ENCODE results near the gene ANTXRL. TPM values are rescaled to one million over a fixed set of nuclear protein-coding genes. Genes with fewer than 3 reads are reported as not detected.
"Not testable (repeated sequence)": the region's sequence is repeated elsewhere in the genome, so short reads cannot be mapped to it uniquely, and the experiment has no call there.

Gene ANTXRL
- total RNA-seq, 1 experiment from 2014 or later: not detected

DNA sequence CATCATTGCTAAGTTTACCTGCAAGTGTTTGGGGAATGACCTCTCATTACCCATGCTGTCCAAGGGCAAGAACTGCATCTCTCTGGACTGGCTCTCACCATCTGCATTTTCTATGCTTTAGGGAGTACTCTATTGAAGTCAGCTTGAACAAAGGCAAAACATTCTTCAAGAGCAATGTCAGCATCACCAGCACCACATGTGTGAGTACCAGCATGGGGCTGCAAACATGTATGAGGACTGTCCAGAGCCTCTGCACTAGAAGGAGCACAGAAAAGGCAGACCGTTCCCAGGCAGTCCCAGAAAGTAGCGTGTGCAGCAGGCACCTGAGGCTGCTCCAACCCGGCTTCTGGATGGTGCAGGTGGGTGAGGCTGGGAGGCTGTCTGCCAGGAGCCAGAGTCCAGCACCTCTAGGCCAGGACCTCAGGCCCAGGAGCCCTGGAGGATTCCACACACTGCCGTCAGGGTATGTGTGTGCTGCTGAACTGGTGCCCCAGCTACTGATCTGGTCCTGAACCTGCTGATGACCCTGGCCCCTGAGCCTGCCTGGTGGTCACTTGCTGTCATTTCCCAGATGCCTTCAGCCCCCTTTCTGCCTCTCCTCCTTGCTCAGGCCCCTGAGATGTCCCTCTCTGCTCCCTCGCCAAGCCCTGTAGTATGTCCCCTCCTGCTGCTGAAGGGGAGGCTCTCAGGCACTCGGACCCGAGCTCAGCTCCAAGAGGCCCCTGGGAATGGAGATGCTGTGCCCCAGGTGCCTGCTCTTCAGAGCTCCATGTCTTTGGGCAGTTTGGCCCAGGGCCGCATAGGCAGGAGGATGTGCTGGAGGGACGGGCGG is 20.7 kb downstream of the ANTXRL start:
- no peak overlapping the region for H2AFZ ChIP-seq (ENCODE audit: low read length)
- H3K4me3 ChIP-seq (ENCODE audit: low read length): no peak overlapping the region
- no peaks in the 10 kb centered on the region for H4K20me1 ChIP-seq (ENCODE audit: insufficient read depth, low read depth, low read length)
- H3K27ac ChIP-seq (ENCODE audit: low read length): no peak overlapping the region
- no peak for DNase-seq
- no peaks in the 10 kb centered on the region for H3K27me3 ChIP-seq (ENCODE audit: low read length)
- H3K4me1 ChIP-seq (ENCODE audit: low read length): no peaks in the 10 kb centered on the region
- H3K36me3 ChIP-seq (ENCODE audit: insufficient read depth, low read length): no peaks in the 10 kb centered on the region
- H3K9me3 ChIP-seq (ENCODE audit: low read length): no peaks in the 10 kb centered on the region
- no peaks in the 10 kb centered on the region for H3K9me2 ChIP-seq (replicated peaks; ENCODE audit: insufficient read depth, low read length)
- H3K79me2 ChIP-seq (ENCODE audit: low read length): no peaks in the 10 kb centered on the region
- no peak overlapping the region for H3K4me2 ChIP-seq (ENCODE audit: low read depth, low read length, poor library complexity, severe bottlenecking)
- H3K9ac ChIP-seq (ENCODE audit: low read length): no peak overlapping the region

DNA sequence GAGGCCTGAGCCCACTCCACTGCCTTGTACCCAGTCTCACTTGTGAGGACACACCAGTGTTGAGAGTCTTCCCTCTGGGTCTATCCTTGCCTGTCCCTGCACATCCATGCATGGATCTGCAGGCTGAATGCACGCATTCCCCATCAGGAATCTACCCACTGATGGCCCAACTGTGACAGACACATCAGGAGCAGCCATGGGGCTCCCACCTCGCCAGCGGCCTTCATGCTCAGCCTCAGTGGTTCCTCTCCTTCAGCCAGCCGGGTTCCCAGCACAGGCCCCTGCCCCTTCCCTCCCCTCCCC is 21.3 kb downstream of the ANTXRL start:
- DNase-seq: no peak
- H3K4me1 ChIP-seq (ENCODE audit: low read length): no peaks in the 10 kb centered on the region
- no peak overlapping the region for H3K4me2 ChIP-seq (ENCODE audit: low read depth, low read length, poor library complexity, severe bottlenecking)
- no peaks in the 10 kb centered on the region for H3K9me2 ChIP-seq (replicated peaks; ENCODE audit: insufficient read depth, low read length)
- no peaks in the 10 kb centered on the region for H3K27me3 ChIP-seq (ENCODE audit: low read length)
- H3K27ac ChIP-seq (ENCODE audit: low read length): no peak overlapping the region
- no peaks in the 10 kb centered on the region for H3K36me3 ChIP-seq (ENCODE audit: insufficient read depth, low read length)
- H3K9ac ChIP-seq (ENCODE audit: low read length): no peak overlapping the region
- no peak overlapping the region for H3K4me3 ChIP-seq (ENCODE audit: low read length)
- H4K20me1 ChIP-seq (ENCODE audit: insufficient read depth, low read depth, low read length): no peaks in the 10 kb centered on the region
- H3K79me2 ChIP-seq (ENCODE audit: low read length): no peaks in the 10 kb centered on the region
- H2AFZ ChIP-seq (ENCODE audit: low read length): no peak overlapping the region
- H3K9me3 ChIP-seq (ENCODE audit: low read length): no peaks in the 10 kb centered on the region

DNA sequence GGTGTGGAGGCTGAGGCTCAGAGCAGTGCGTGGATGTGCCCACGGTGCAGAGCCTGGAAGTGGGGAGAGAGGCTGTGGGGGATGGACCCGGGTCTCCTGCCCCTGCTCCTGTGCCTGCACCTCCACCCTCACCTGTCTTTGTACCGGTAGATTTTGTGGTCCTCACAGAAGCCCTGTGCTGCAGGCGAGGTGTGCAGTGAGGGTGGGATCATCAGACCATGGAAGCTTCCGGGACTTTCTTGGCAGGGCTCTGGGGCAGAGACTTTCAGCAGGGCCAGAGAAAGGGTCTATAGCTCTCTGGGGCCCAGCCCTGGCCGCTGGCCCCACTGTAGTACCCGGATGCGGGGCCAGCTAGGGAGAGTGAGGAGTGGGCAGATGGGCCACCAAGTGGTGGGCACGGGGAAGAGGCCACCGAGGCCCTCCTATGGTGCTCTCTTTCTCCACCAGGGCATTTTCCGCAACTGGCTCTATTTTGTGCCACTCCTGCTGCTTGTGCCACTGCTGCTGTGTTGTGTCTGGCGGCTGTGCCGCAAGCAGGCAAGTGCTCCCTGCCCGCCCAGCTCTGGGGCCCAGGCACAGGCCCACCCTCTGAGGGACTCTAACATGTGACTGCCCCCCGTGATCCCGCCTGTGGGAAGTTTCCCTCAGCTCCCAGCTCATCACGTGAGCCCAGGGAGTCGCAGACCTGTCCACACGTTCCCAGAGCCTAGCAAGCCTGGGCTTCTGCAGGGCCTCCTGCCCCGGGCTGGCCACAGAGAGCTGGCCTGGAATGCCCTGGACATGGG is 22.1 kb downstream of the ANTXRL start:
- no peaks in the 10 kb centered on the region for H3K9me2 ChIP-seq (replicated peaks; ENCODE audit: insufficient read depth, low read length)
- H3K4me1 ChIP-seq (ENCODE audit: low read length): no peaks in the 10 kb centered on the region
- H3K79me2 ChIP-seq (ENCODE audit: low read length): no peaks in the 10 kb centered on the region
- no peak for DNase-seq
- H2AFZ ChIP-seq (ENCODE audit: low read length): no peak overlapping the region
- H3K36me3 ChIP-seq (ENCODE audit: insufficient read depth, low read length): no peaks in the 10 kb centered on the region
- no peaks in the 10 kb centered on the region for H3K9me3 ChIP-seq (ENCODE audit: low read length)
- H3K4me2 ChIP-seq (ENCODE audit: low read depth, low read length, poor library complexity, severe bottlenecking): no peak overlapping the region
- H4K20me1 ChIP-seq (ENCODE audit: insufficient read depth, low read depth, low read length): no peaks in the 10 kb centered on the region
- H3K9ac ChIP-seq (ENCODE audit: low read length): no peak overlapping the region
- no peak overlapping the region for H3K4me3 ChIP-seq (ENCODE audit: low read length)
- H3K27ac ChIP-seq (ENCODE audit: low read length): no peak overlapping the region
- no peaks in the 10 kb centered on the region for H3K27me3 ChIP-seq (ENCODE audit: low read length)

DNA sequence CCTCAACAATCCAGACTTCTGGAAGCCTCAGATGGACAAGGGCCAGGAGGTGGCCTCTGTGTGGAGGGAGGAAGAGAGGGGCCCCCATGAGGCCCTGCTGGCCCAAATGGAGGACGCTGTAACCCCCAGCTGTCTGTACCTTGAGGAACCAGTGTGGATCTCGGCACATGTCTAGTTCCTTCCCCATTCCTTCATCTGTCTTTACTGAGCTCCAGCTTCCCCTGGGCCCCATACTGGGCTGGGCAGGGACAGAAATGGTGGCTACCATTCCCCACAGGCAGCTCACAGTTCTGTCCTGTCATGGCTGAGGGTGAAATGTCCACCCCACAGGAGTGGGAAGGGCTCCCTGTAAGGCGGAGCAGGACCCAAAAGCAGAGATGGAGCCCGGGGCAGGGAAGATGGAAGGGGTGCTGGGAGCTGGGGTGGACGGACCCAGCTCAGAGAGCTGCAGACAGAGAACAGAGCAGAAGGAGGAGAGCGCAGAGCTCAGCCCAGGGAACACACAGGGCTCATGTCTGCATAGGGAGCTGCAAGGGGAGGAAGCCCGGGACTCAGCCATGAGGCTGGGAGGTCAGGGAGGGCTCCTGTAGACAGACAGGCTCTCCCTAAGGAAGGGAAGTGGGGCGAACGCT is 22.8 kb downstream of the ANTXRL start:
- H2AFZ ChIP-seq (ENCODE audit: low read length): no peak overlapping the region
- no peaks in the 10 kb centered on the region for H3K27me3 ChIP-seq (ENCODE audit: low read length)
- no peaks in the 10 kb centered on the region for H3K9me3 ChIP-seq (ENCODE audit: low read length)
- H3K9me2 ChIP-seq (replicated peaks; ENCODE audit: insufficient read depth, low read length): no peaks in the 10 kb centered on the region
- no peak overlapping the region for H3K27ac ChIP-seq (ENCODE audit: low read length)
- no peak overlapping the region for H3K4me3 ChIP-seq (ENCODE audit: low read length)
- H3K36me3 ChIP-seq (ENCODE audit: insufficient read depth, low read length): no peaks in the 10 kb centered on the region
- DNase-seq: no peak
- no peak overlapping the region for H3K9ac ChIP-seq (ENCODE audit: low read length)
- no peak overlapping the region for H3K4me2 ChIP-seq (ENCODE audit: low read depth, low read length, poor library complexity, severe bottlenecking)
- no peaks in the 10 kb centered on the region for H3K79me2 ChIP-seq (ENCODE audit: low read length)
- H4K20me1 ChIP-seq (ENCODE audit: insufficient read depth, low read depth, low read length): no peaks in the 10 kb centered on the region
- H3K4me1 ChIP-seq (ENCODE audit: low read length): no peaks in the 10 kb centered on the region

DNA sequence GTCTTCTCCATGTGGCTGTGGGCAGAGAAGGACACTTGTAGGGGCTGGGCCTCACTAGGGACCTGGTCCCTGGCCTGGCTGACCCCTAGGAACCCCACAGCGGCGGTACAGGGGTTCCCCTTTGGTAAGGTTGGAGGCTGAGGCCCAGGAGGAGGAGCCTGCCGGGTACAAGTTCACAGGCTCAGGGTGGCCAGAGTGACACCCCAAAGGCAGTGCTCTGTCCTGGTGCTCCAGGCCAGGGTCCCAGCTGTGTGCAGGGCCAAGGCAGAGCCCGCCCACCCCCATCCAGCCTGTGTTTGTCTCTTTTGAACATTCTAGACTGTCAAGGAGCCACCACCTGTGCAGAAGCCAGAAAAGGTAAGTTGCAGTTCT is 23.3 kb downstream of the ANTXRL start:
- no peaks in the 10 kb centered on the region for H3K36me3 ChIP-seq (ENCODE audit: insufficient read depth, low read length)
- H3K4me3 ChIP-seq (ENCODE audit: low read length): no peak overlapping the region
- H3K9ac ChIP-seq (ENCODE audit: low read length): no peak overlapping the region
- H2AFZ ChIP-seq (ENCODE audit: low read length): no peak overlapping the region
- no peaks in the 10 kb centered on the region for H3K79me2 ChIP-seq (ENCODE audit: low read length)
- no peaks in the 10 kb centered on the region for H3K9me2 ChIP-seq (replicated peaks; ENCODE audit: insufficient read depth, low read length)
- no peak overlapping the region for H3K27ac ChIP-seq (ENCODE audit: low read length)
- no peaks in the 10 kb centered on the region for H3K4me1 ChIP-seq (ENCODE audit: low read length)
- H3K4me2 ChIP-seq (ENCODE audit: low read depth, low read length, poor library complexity, severe bottlenecking): no peak overlapping the region
- no peaks in the 10 kb centered on the region for H3K27me3 ChIP-seq (ENCODE audit: low read length)
- H4K20me1 ChIP-seq (ENCODE audit: insufficient read depth, low read depth, low read length): no peaks in the 10 kb centered on the region
- no peak for DNase-seq
- H3K9me3 ChIP-seq (ENCODE audit: low read length): no peaks in the 10 kb centered on the region

DNA sequence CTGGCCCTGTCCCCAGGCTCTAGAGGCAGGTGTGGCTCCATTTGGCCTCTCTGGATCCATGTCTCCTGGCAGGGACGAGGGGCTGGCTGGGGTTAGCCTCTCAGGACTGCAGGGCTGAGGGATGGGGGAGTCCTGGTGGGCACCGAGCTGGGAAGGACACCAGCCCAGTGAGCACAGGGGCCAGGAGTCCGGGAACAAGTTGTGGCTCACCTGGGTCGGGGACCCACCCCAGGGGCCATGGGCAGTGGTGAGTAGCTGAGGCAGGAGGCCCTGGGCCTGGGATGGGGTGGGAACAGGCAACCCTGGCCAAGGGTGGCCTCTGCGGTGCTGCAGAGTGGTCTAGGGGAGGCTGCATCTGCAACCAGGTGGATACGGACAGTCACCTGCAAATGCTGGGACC is 24.1 kb downstream of the ANTXRL start:
- no peak for DNase-seq
- Histone ChIP-seq H3K36me3 (ENCODE audit: insufficient read depth, low read length) (no peaks in the 10 kb centered on the region), H3K9me3 (ENCODE audit: low read length) (no peaks in the 10 kb centered on the region), H4K20me1 (ENCODE audit: insufficient read depth, low read depth, low read length) (no peaks in the 10 kb centered on the region), H3K4me2 (ENCODE audit: low read depth, low read length, poor library complexity, severe bottlenecking) (no peak overlapping the region), H3K79me2 (ENCODE audit: low read length) (no peaks in the 10 kb centered on the region), H2AFZ (ENCODE audit: low read length) (no peak overlapping the region), H3K9ac (ENCODE audit: low read length) (no peak overlapping the region), H3K9me2 (replicated peaks; ENCODE audit: insufficient read depth, low read length) (no peaks in the 10 kb centered on the region), H3K27ac (ENCODE audit: low read length) (no peak overlapping the region), H3K27me3 (ENCODE audit: low read length) (no peaks in the 10 kb centered on the region), H3K4me3 (ENCODE audit: low read length) (no peak overlapping the region), H3K4me1 (ENCODE audit: low read length) (no peaks in the 10 kb centered on the region)

DNA sequence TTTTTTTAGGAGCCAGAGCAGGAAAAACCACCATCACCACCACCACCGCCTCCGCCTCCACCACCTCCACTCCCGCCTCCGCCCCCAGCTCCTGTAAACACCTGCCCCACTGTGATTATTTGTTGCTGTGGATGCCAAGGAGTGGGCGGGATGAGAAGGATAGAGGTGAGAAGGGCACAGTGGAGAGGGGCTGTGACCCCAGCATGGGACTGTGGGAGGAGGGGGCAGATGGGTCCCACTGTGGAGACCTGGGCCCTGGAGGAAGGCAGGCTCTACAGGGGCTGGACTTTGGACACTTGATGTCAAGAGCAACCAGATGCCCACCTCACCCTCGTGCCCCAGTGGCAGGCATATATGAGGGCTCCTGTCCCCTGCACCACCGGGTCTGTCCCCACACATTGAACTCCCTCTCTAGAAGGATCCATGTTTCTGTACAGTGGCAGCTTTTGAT is 24.7 kb downstream of the ANTXRL start:
- H3K4me2 ChIP-seq (ENCODE audit: low read depth, low read length, poor library complexity, severe bottlenecking): no peak overlapping the region
- no peak overlapping the region for H2AFZ ChIP-seq (ENCODE audit: low read length)

DNA sequence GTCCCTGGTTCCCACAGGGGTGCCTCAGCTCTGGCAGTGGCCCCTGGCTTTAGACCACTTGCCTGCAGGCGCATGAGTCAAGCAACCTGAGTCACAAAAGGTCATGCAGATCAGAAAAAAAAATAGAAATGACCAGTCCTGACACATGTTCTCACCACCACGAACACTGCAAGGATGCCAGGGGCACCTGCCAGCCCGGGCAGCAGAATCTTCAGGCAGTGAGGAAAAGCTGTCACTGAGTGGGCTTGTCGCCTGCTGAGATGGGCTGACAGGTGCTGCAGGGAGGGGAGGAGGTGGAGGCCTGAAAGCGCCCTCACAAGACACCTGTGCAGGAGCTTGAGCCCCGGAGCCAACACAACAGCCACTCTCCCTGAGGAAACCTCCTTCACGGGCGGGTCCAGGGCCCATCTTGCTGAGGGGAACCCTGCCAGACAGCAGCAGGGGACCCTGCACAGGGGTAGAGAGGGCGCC is 25.2 kb downstream of the ANTXRL start:
- H3K27me3 ChIP-seq (ENCODE audit: low read length); H3K9me3 ChIP-seq (ENCODE audit: low read length); H3K9me2 ChIP-seq (replicated peaks; ENCODE audit: insufficient read depth, low read length); H3K79me2 ChIP-seq (ENCODE audit: low read length); H3K9ac ChIP-seq (ENCODE audit: low read length); H3K4me2 ChIP-seq (ENCODE audit: low read depth, low read length, poor library complexity, severe bottlenecking); DNase-seq; H3K4me1 ChIP-seq (ENCODE audit: low read length); H4K20me1 ChIP-seq (ENCODE audit: insufficient read depth, low read depth, low read length); H2AFZ ChIP-seq (ENCODE audit: low read length); H3K27ac ChIP-seq (ENCODE audit: low read length); H3K36me3 ChIP-seq (ENCODE audit: insufficient read depth, low read length); H3K4me3 ChIP-seq (ENCODE audit: low read length): not testable (repeated sequence)

More for the DNA sequence above, 24.7 kb downstream of the ANTXRL start:
- Histone ChIP-seq H3K9me2 (replicated peaks; ENCODE audit: insufficient read depth, low read length) (no peaks in the 10 kb centered on the region), H3K27ac (ENCODE audit: low read length) (no peak overlapping the region), H3K36me3 (ENCODE audit: insufficient read depth, low read length) (no peaks in the 10 kb centered on the region), H3K4me1 (ENCODE audit: low read length) (no peaks in the 10 kb centered on the region), H3K4me3 (ENCODE audit: low read length) (no peak overlapping the region), H3K9ac (ENCODE audit: low read length) (no peak overlapping the region), H3K27me3 (ENCODE audit: low read length) (no peaks in the 10 kb centered on the region), H3K9me3 (ENCODE audit: low read length) (no peaks in the 10 kb centered on the region), H3K79me2 (ENCODE audit: low read length) (no peaks in the 10 kb centered on the region), H4K20me1 (ENCODE audit: insufficient read depth, low read depth, low read length) (no peaks in the 10 kb centered on the region)
- no peak for DNase-seq

All from Karpas-422 (cell line).